OCI-LY3 (cell line): Measurements from ENCODE around the gene DGKB.

ENCODE experiments used
- CTCF ChIP-seq: fragments of 200-600, 300-600 bp; sonication (generic); IDR thresholded peaks from 2 replicates; pipeline ENCODE4 v1.5.1; 2014; ENCODE audit warnings: antibody characterized with exemption, low read length, low read depth
- EZH2phosphoT487 ChIP-seq: fragments of 200-600 bp; shearing (Covaris generic); IDR thresholded peaks from 2 replicates; pipeline ENCODE4 v1.6.1; 2018; ENCODE audit warnings: antibody characterized with exemption, mixed run types, low read depth

- TF ChIP-seq CTCF (no peak), EZH2phosphoT487 (no peak)
Measured at GRCh38 chr7:14170872-14171271, 731.7 kb downstream of the DGKB start.
